ENCODE data around the gene ANXA5.

ANXA5 gene

GRCh38 chr4:121697564-121697963, 784 bp upstream of the ANXA5 start:
- no peak for DNase-seq
- Histone ChIP-seq H3K27ac (ENCODE audit: insufficient read depth, low read length, poor library complexity, severe bottlenecking) (no peak overlapping the region), H3K27me3 (replicated peaks; ENCODE audit: control insufficient read depth, insufficient read depth, low read length, poor library complexity, severe bottlenecking) (no peaks in the 10 kb centered on the region), H3K36me3 (ENCODE audit: control insufficient read depth, insufficient read depth, low read length) (no peaks in the 10 kb centered on the region), H3K9me3 (ENCODE audit: control insufficient read depth, low read length) (no peaks in the 10 kb centered on the region), H3K4me1 (ENCODE audit: control insufficient read depth, insufficient read depth, low read length, poor library complexity, severe bottlenecking) (no peaks in the 10 kb centered on the region), H3K4me3 (ENCODE audit: insufficient read depth, low read depth, low read length, poor library complexity, severe bottlenecking) (peak overlapping the region; percentile 70)

- Histone ChIP-seq H3K36me3 (ENCODE audit: control insufficient read depth, insufficient read depth, low read length) (no peaks in the 10 kb centered on the region), H3K27me3 (replicated peaks; ENCODE audit: control insufficient read depth, insufficient read depth, low read length, poor library complexity, severe bottlenecking) (no peaks in the 10 kb centered on the region), H3K4me1 (ENCODE audit: control insufficient read depth, insufficient read depth, low read length, poor library complexity, severe bottlenecking) (no peaks in the 10 kb centered on the region), H3K27ac (ENCODE audit: insufficient read depth, low read length, poor library complexity, severe bottlenecking) (peak overlapping the region; percentile 57), H3K4me3 (ENCODE audit: insufficient read depth, low read depth, low read length, poor library complexity, severe bottlenecking) (peak overlapping the region; percentile 70), H3K9me3 (ENCODE audit: control insufficient read depth, low read length) (no peaks in the 10 kb centered on the region)
- peak; percentile 27 to 42 (median 36) for DNase-seq
Observed at GRCh38 chr4:121696170-121696580, 605 bp downstream of the ANXA5 start.

- H3K4me1 ChIP-seq (ENCODE audit: control insufficient read depth, insufficient read depth, low read length, poor library complexity, severe bottlenecking), result no peaks in the 10 kb centered on the region
- H3K27ac ChIP-seq (ENCODE audit: insufficient read depth, low read length, poor library complexity, severe bottlenecking), result no peak overlapping the region
Observed at GRCh38 chr4:121693886-121694285, 2.9 kb downstream of the ANXA5 start.

GRCh38 chr4:121693450-121693849, 3.3 kb downstream of the ANXA5 start:
- Histone ChIP-seq H3K9me3 (ENCODE audit: control insufficient read depth, low read length) (no peaks in the 10 kb centered on the region), H3K4me3 (ENCODE audit: insufficient read depth, low read depth, low read length, poor library complexity, severe bottlenecking) (no peak overlapping the region), H3K27me3 (replicated peaks; ENCODE audit: control insufficient read depth, insufficient read depth, low read length, poor library complexity, severe bottlenecking) (no peaks in the 10 kb centered on the region), H3K36me3 (ENCODE audit: control insufficient read depth, insufficient read depth, low read length) (no peaks in the 10 kb centered on the region), H3K27ac (ENCODE audit: insufficient read depth, low read length, poor library complexity, severe bottlenecking) (no peak overlapping the region), H3K4me1 (ENCODE audit: control insufficient read depth, insufficient read depth, low read length, poor library complexity, severe bottlenecking) (no peaks in the 10 kb centered on the region)
- no peak for DNase-seq

More at GRCh38 chr4:121693886-121694285, 2.9 kb downstream of the ANXA5 start:
- Histone ChIP-seq H3K27me3 (replicated peaks; ENCODE audit: control insufficient read depth, insufficient read depth, low read length, poor library complexity, severe bottlenecking) (no peaks in the 10 kb centered on the region), H3K36me3 (ENCODE audit: control insufficient read depth, insufficient read depth, low read length) (no peaks in the 10 kb centered on the region), H3K4me3 (ENCODE audit: insufficient read depth, low read depth, low read length, poor library complexity, severe bottlenecking) (no peak overlapping the region), H3K9me3 (ENCODE audit: control insufficient read depth, low read length) (no peaks in the 10 kb centered on the region)
- DNase-seq, result no peak

- Histone ChIP-seq H3K9me3 (ENCODE audit: control insufficient read depth, low read length) (no peaks in the 10 kb centered on the region), H3K27me3 (replicated peaks; ENCODE audit: control insufficient read depth, insufficient read depth, low read length, poor library complexity, severe bottlenecking) (no peaks in the 10 kb centered on the region), H3K36me3 (ENCODE audit: control insufficient read depth, insufficient read depth, low read length) (no peaks in the 10 kb centered on the region), H3K4me1 (ENCODE audit: control insufficient read depth, insufficient read depth, low read length, poor library complexity, severe bottlenecking) (no peaks in the 10 kb centered on the region), H3K4me3 (ENCODE audit: insufficient read depth, low read depth, low read length, poor library complexity, severe bottlenecking) (no peak overlapping the region), H3K27ac (ENCODE audit: insufficient read depth, low read length, poor library complexity, severe bottlenecking) (no peak overlapping the region)
- DNase-seq, result no peak
Observed at GRCh38 chr4:121692261-121692660, 4.5 kb downstream of the ANXA5 start.

GRCh38 chr4:121690001-121690400, 6.8 kb downstream of the ANXA5 start:
- Histone ChIP-seq H3K27me3 (replicated peaks; ENCODE audit: control insufficient read depth, insufficient read depth, low read length, poor library complexity, severe bottlenecking) (no peaks in the 10 kb centered on the region), H3K9me3 (ENCODE audit: control insufficient read depth, low read length) (no peaks in the 10 kb centered on the region), H3K27ac (ENCODE audit: insufficient read depth, low read length, poor library complexity, severe bottlenecking) (no peak overlapping the region), H3K4me1 (ENCODE audit: control insufficient read depth, insufficient read depth, low read length, poor library complexity, severe bottlenecking) (no peaks in the 10 kb centered on the region), H3K4me3 (ENCODE audit: insufficient read depth, low read depth, low read length, poor library complexity, severe bottlenecking) (no peak overlapping the region), H3K36me3 (ENCODE audit: control insufficient read depth, insufficient read depth, low read length) (peaks cover 6% of the 10 kb centered on the region)
- no peak for DNase-seq

- Histone ChIP-seq H3K4me3 (ENCODE audit: insufficient read depth, low read depth, low read length, poor library complexity, severe bottlenecking) (no peak overlapping the region), H3K4me1 (ENCODE audit: control insufficient read depth, insufficient read depth, low read length, poor library complexity, severe bottlenecking) (no peaks in the 10 kb centered on the region), H3K27me3 (replicated peaks; ENCODE audit: control insufficient read depth, insufficient read depth, low read length, poor library complexity, severe bottlenecking) (no peaks in the 10 kb centered on the region), H3K9me3 (ENCODE audit: control insufficient read depth, low read length) (no peaks in the 10 kb centered on the region), H3K36me3 (ENCODE audit: control insufficient read depth, insufficient read depth, low read length) (peaks cover 6% of the 10 kb centered on the region), H3K27ac (ENCODE audit: insufficient read depth, low read length, poor library complexity, severe bottlenecking) (no peak overlapping the region)
- no peak for DNase-seq
Observed at GRCh38 chr4:121688701-121689100, 8.1 kb downstream of the ANXA5 start.

- H3K4me3 ChIP-seq (ENCODE audit: insufficient read depth, low read depth, low read length, poor library complexity, severe bottlenecking), result no peak overlapping the region
- no peak overlapping the region for H3K27ac ChIP-seq (ENCODE audit: insufficient read depth, low read length, poor library complexity, severe bottlenecking)
- peaks cover 6% of the 10 kb centered on the region for H3K36me3 ChIP-seq (ENCODE audit: control insufficient read depth, insufficient read depth, low read length)
- H3K27me3 ChIP-seq (replicated peaks; ENCODE audit: control insufficient read depth, insufficient read depth, low read length, poor library complexity, severe bottlenecking), result no peaks in the 10 kb centered on the region
- no peak for DNase-seq
- H3K4me1 ChIP-seq (ENCODE audit: control insufficient read depth, insufficient read depth, low read length, poor library complexity, severe bottlenecking), result no peaks in the 10 kb centered on the region
- no peaks in the 10 kb centered on the region for H3K9me3 ChIP-seq (ENCODE audit: control insufficient read depth, low read length)
Observed at GRCh38 chr4:121688261-121688660, 8.5 kb downstream of the ANXA5 start.

GRCh38 chr4:121686255-121686654, 10.5 kb downstream of the ANXA5 start:
- Histone ChIP-seq H3K9me3 (ENCODE audit: control insufficient read depth, low read length) (no peaks in the 10 kb centered on the region), H3K27me3 (replicated peaks; ENCODE audit: control insufficient read depth, insufficient read depth, low read length, poor library complexity, severe bottlenecking) (no peaks in the 10 kb centered on the region), H3K4me1 (ENCODE audit: control insufficient read depth, insufficient read depth, low read length, poor library complexity, severe bottlenecking) (no peaks in the 10 kb centered on the region), H3K36me3 (ENCODE audit: control insufficient read depth, insufficient read depth, low read length) (peaks cover 10% of the 10 kb centered on the region), H3K27ac (ENCODE audit: insufficient read depth, low read length, poor library complexity, severe bottlenecking) (no peak overlapping the region), H3K4me3 (ENCODE audit: insufficient read depth, low read depth, low read length, poor library complexity, severe bottlenecking) (no peak overlapping the region)
- no peak for DNase-seq

- Histone ChIP-seq H3K27me3 (replicated peaks; ENCODE audit: control insufficient read depth, insufficient read depth, low read length, poor library complexity, severe bottlenecking) (no peaks in the 10 kb centered on the region), H3K9me3 (ENCODE audit: control insufficient read depth, low read length) (no peaks in the 10 kb centered on the region), H3K4me3 (ENCODE audit: insufficient read depth, low read depth, low read length, poor library complexity, severe bottlenecking) (no peak overlapping the region), H3K27ac (ENCODE audit: insufficient read depth, low read length, poor library complexity, severe bottlenecking) (no peak overlapping the region), H3K4me1 (ENCODE audit: control insufficient read depth, insufficient read depth, low read length, poor library complexity, severe bottlenecking) (no peaks in the 10 kb centered on the region), H3K36me3 (ENCODE audit: control insufficient read depth, insufficient read depth, low read length) (peaks cover 20% of the 10 kb centered on the region)
- no peak for DNase-seq
Observed at GRCh38 chr4:121685257-121685656, 11.5 kb downstream of the ANXA5 start.

GRCh38 chr4:121684561-121684960, 12.2 kb downstream of the ANXA5 start:
- Histone ChIP-seq H3K4me3 (ENCODE audit: insufficient read depth, low read depth, low read length, poor library complexity, severe bottlenecking) (no peak overlapping the region), H3K27me3 (replicated peaks; ENCODE audit: control insufficient read depth, insufficient read depth, low read length, poor library complexity, severe bottlenecking) (no peaks in the 10 kb centered on the region), H3K36me3 (ENCODE audit: control insufficient read depth, insufficient read depth, low read length) (peaks cover 27% of the 10 kb centered on the region), H3K4me1 (ENCODE audit: control insufficient read depth, insufficient read depth, low read length, poor library complexity, severe bottlenecking) (no peaks in the 10 kb centered on the region), H3K9me3 (ENCODE audit: control insufficient read depth, low read length) (no peaks in the 10 kb centered on the region), H3K27ac (ENCODE audit: insufficient read depth, low read length, poor library complexity, severe bottlenecking) (no peak overlapping the region)
- DNase-seq, result no peak

Data from effector memory CD4-positive, alpha-beta T cell (primary cell).